ENCODE measurements around the gene GLO1.

DNA sequence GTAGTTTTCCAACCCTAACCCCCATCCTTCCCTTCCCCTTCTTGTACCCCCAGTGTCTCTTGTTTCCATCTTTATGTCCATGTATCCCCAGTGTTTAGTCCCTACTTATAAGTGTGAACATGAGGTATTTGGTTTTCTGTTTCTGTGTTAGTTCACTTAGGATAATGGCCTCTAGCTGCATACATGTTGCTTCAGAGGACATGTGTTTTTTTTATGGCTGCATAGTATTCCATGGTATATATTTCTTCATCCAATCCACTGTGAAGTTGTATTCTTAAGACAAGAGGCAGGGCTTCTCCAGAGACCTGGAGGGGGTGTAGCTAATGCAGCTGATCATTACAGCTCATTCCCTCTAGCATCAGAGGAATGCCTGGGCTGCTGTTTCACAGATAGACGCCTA is 16.4 kb upstream of the GLO1 start:
- TF ChIP-seq, protein P1, sequence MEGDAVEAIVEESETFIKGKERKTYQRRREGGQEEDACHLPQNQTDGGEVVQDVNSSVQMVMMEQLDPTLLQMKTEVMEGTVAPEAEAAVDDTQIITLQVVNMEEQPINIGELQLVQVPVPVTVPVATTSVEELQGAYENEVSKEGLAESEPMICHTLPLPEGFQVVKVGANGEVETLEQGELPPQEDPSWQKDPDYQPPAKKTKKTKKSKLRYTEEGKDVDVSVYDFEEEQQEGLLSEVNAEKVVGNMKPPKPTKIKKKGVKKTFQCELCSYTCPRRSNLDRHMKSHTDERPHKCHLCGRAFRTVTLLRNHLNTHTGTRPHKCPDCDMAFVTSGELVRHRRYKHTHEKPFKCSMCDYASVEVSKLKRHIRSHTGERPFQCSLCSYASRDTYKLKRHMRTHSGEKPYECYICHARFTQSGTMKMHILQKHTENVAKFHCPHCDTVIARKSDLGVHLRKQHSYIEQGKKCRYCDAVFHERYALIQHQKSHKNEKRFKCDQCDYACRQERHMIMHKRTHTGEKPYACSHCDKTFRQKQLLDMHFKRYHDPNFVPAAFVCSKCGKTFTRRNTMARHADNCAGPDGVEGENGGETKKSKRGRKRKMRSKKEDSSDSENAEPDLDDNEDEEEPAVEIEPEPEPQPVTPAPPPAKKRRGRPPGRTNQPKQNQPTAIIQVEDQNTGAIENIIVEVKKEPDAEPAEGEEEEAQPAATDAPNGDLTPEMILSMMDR (IDR thresholded peaks at IDR 0.05; ENCODE audit: low read length): no peak
- no peak for TF ChIP-seq EZH2 (optimal IDR thresholded peaks at IDR 0.05; ENCODE audit: low read depth, low read length)
